Prostate gland (tissue), 2 donors: ENCODE measurements around the gene RALGDS. TPM values are rescaled to one million over a fixed set of nuclear protein-coding genes. Genes with fewer than 3 reads are reported as not detected.
A peak's percentile ranks its signal among the peaks of the same experiment; 100 is the strongest.

Source experiments
- DNase-seq: peaks from one replicate; pipeline ENCODE4 v3.0.0-alpha.2; 2019; ENCODE audit warnings: low spot score
- H3K27ac ChIP-seq, 2 donors: fragments of 200-600 bp; sonication (generic); 2 replicates each; pipeline ENCODE4 v1.5.1; 2017 to 2019
- H3K27me3 ChIP-seq: fragments of 200-600 bp; sonication (generic); replicated peaks from 2 replicates; pipeline ENCODE4 v1.5.1; 2019; ENCODE audit not compliant: insufficient read depth
- H3K36me3 ChIP-seq, 2 donors: fragments of 200-600 bp; sonication (generic); 1 replicate in 1 of 2; 2 replicates in 1 of 2; pipeline versions ENCODE4 v1.5.1 to v1.8.1; 2017 to 2019
- H3K4me1 ChIP-seq: fragments of 200-600 bp; sonication (generic); replicated peaks from 2 replicates; pipeline ENCODE4 v1.5.1; 2019
- H3K4me3 ChIP-seq, 2 donors: fragments of 200-600 bp; sonication (generic); 2 replicates each; pipeline ENCODE4 v1.5.1; 2017 to 2019
- H3K9me3 ChIP-seq: fragments of 200-600 bp; sonication (generic); 2 replicates; pipeline ENCODE4 v1.5.1; 2017
- CTCF ChIP-seq, 4 experiments: fragments of 200-600 bp in 2 of 4; fragments of 450-650 bp in 2 of 4; sonication (generic) in 2 of 4; IDR thresholded peaks; 1 replicate in 3 of 4; 2 replicates in 1 of 4; pipeline ENCODE4 v1.5.1; 2016 to 2019; ENCODE audit warnings: antibody characterized with exemption in 4 of 4, mild to moderate bottlenecking in 2 of 4, moderate library complexity in 2 of 4
- POLR2A ChIP-seq: fragments of 450-650 bp; IDR thresholded peaks from one replicate; pipeline ENCODE4 v1.6.1; 2016; ENCODE audit warnings: antibody characterized with exemption, mild to moderate bottlenecking
- POLR2AphosphoS5 ChIP-seq: sonication (generic); formaldehyde crosslinking; IDR thresholded peaks from one replicate; pipeline ENCODE4 v1.6.1; 2017; ENCODE audit warnings: antibody characterized with exemption
- WGBS: methylation state at CpG from one replicate; pipeline ENCODE4 v1.1.5; 2018; 5-methylcytosine and 5-hydroxymethylcytosine counted together
- intact Hi-C: fragments of 100-400 bp; cut with DNase I; formaldehyde crosslinking; loops from one replicate; pipeline ENCODE4 v1.14.2; 2022
- total RNA-seq, 2 donors: library from RNA; depleted of rRNA; stranded (reverse); fragments of >200 nt; gene quantifications; one replicate each; pipeline ENCODE4 v1.1.0, GENCODE V29; 2016

RALGDS gene
- total RNA-seq, 2 donors from 2014 or later: 49.6 to 77.4 TPM

- Histone ChIP-seq H3K36me3 (no peaks in the 10 kb centered on the region), H3K4me1 (peaks cover 32% of the 10 kb centered on the region), H3K27ac (peak overlapping the region; percentile 84 to 85), H3K9me3 (no peaks in the 10 kb centered on the region), H3K27me3 (no peaks in the 10 kb centered on the region), H3K4me3 (peak overlapping the region; percentile 65 to 68)
- WGBS: 12% methylated on average over 20 of the region's 21 CpGs
- TF ChIP-seq POLR2AphosphoS5 (peak; percentile 24), CTCF (IDR thresholded peaks at IDR 0.05) (peak in 1 of 4 experiments; percentile 6), POLR2A (peak; percentile 49)
- intact Hi-C loops: loop anchor here (2.0 kb wide), 1 partner anchor 25 kb away; no protein-coding TSS in a partner anchor
- DNase-seq: peak; percentile 70
These were observed 1.1 kb downstream of the RALGDS start for GRCh38 chr9:133119846-133120500.

- 32% methylated on average over 17 of the region's 21 CpGs for WGBS
- H3K4me3 ChIP-seq: peak overlapping the region; percentile 65 to 68
- intact Hi-C loops: no loop called here
- H3K27me3 ChIP-seq: no peaks in the 10 kb centered on the region
- no peaks in the 10 kb centered on the region for H3K36me3 ChIP-seq
- DNase-seq: peak; percentile 41
- peaks cover 39% of the 10 kb centered on the region for H3K4me1 ChIP-seq
- H3K27ac ChIP-seq: peak overlapping the region; percentile 84 to 85
- H3K9me3 ChIP-seq: no peaks in the 10 kb centered on the region
- TF ChIP-seq CTCF (IDR thresholded peaks at IDR 0.05) (no peak), POLR2A (peak; percentile 25), POLR2AphosphoS5 (peak; percentile 32)
These were observed 1.8 kb downstream of the RALGDS start for GRCh38 chr9:133119103-133119845.

- no peak for TF ChIP-seq CTCF (IDR thresholded peaks at IDR 0.05)
- TF ChIP-seq POLR2AphosphoS5: no peak
- no peak for TF ChIP-seq POLR2A
- DNase-seq: no peak
- 59% methylated on average over 3 of the region's 3 CpGs for WGBS
- Histone ChIP-seq H3K9me3 (no peaks in the 10 kb centered on the region), H3K36me3 (no peaks in the 10 kb centered on the region), H3K4me3 (no peak overlapping the region), H3K27me3 (no peaks in the 10 kb centered on the region), H3K27ac (peak overlapping the region; percentile 84 to 85), H3K4me1 (peaks cover 46% of the 10 kb centered on the region)
- intact Hi-C loops: no loop called here
These were observed 2.5 kb downstream of the RALGDS start for GRCh38 chr9:133118568-133118967.

GRCh38 chr9:133118179-133118520 is 2.9 kb downstream of the RALGDS start:
- Histone ChIP-seq H3K9me3 (no peaks in the 10 kb centered on the region), H3K27me3 (no peaks in the 10 kb centered on the region), H3K36me3 (no peaks in the 10 kb centered on the region), H3K4me1 (peaks cover 47% of the 10 kb centered on the region), H3K4me3 (no peak overlapping the region), H3K27ac (peak overlapping the region; percentile 38 to 85)
- DNase-seq: no peak
- TF ChIP-seq POLR2AphosphoS5 (no peak), CTCF (IDR thresholded peaks at IDR 0.05) (no peak), POLR2A (no peak)
- intact Hi-C loops: no loop called here
- 69% methylated on average over 3 of the region's 3 CpGs for WGBS
